WTC11 (cell line): ENCODE data around the gene TTLL5. TPM values are rescaled to one million over a fixed set of nuclear protein-coding genes. Genes with fewer than 3 reads are reported as not detected.

Experiments
- ATAC-seq: fragments of 200-7000 bp; cut with Tn5 transposase; 2 replicates; pipeline ENCODE4 v1.10.0; 2021; ENCODE audit warnings: mild to moderate bottlenecking, moderate library complexity
- CTCF ChIA-PET: fragments of 300-600 bp; sonication (Branson Sonifier 250); formaldehyde crosslinking; loops from one replicate; lab custom pipeline; 2021; ENCODE audit warnings: antibody characterized with exemption; lab: Charles Lee
- POLR2A ChIA-PET: fragments of 350-600 bp; sonication (Branson Sonifier 250); formaldehyde crosslinking; loops from one replicate; lab custom pipeline; 2021; ENCODE audit warnings: antibody characterized with exemption; lab: Charles Lee
- DNase-seq: peaks from one replicate; pipeline ENCODE4 v3.0.0; 2021; ENCODE audit warnings: low spot score
- H3K27ac Mint-ChIP-seq: 2 replicates; pipeline ENCODE4 v1.8.0; 2021; ENCODE audit warnings: mixed read lengths
- H3K27me3 Mint-ChIP-seq: 2 replicates; pipeline ENCODE4 v1.8.0; 2021; ENCODE audit warnings: low read depth, mild to moderate bottlenecking, moderate library complexity, mixed read lengths
- H3K36me3 Mint-ChIP-seq: 2 replicates; pipeline ENCODE4 v1.8.0; 2021; ENCODE audit warnings: mixed read lengths
- H3K4me1 Mint-ChIP-seq: 2 replicates; pipeline ENCODE4 v1.8.0; 2022; ENCODE audit warnings: mixed read lengths
- H3K4me3 Mint-ChIP-seq: 2 replicates; pipeline ENCODE4 v1.8.0; 2021; ENCODE audit warnings: mild to moderate bottlenecking, moderate library complexity, mixed read lengths
- H3K9me3 Mint-ChIP-seq: 2 replicates; pipeline ENCODE4 v1.8.0; 2021; ENCODE audit warnings: mixed read lengths
- ATF2 ChIP-seq: sonication (generic); formaldehyde crosslinking; IDR thresholded peaks from 2 replicates; pipeline ENCODE4 v1.8.1; 2022; ENCODE audit warnings: low read depth, missing genetic modification reagents, borderline replicate concordance
- CBFB ChIP-seq: sonication (generic); formaldehyde crosslinking; IDR thresholded peaks from 2 replicates; pipeline ENCODE4 v1.8.1; 2022; ENCODE audit warnings: mild to moderate bottlenecking, low read depth, missing genetic modification reagents
- CREM ChIP-seq: sonication (generic); formaldehyde crosslinking; IDR thresholded peaks from 2 replicates; pipeline ENCODE4 v1.8.1; 2022; ENCODE audit warnings: mild to moderate bottlenecking, missing genetic modification reagents, moderate library complexity
- CTCF ChIP-seq: fragments of 200-600 bp; IDR thresholded peaks from 2 replicates; pipeline ENCODE4 v1.8.0; 2022; ENCODE audit warnings: antibody characterized with exemption
- EMX1 ChIP-seq: fragments of 250-450 bp; sonication (Bioruptor Pico); IDR thresholded peaks from 2 replicates; pipeline ENCODE4 v1.8.0; 2021; ENCODE audit warnings: mild to moderate bottlenecking
- GRHL2 ChIP-seq: fragments of 250-450 bp; sonication (Bioruptor Pico); IDR thresholded peaks from 2 replicates; pipeline ENCODE4 v1.8.0; 2022; ENCODE audit warnings: mild to moderate bottlenecking, moderate library complexity; ENCODE audit not compliant: insufficient replicate concordance, severe bottlenecking
- JAZF1 ChIP-seq: fragments of 250-450 bp; sonication (Bioruptor Pico); IDR thresholded peaks from 2 replicates; pipeline ENCODE4 v1.9.0; 2021; ENCODE audit warnings: moderate library complexity, mild to moderate bottlenecking, inconsistent platforms
- MAX ChIP-seq: sonication (generic); formaldehyde crosslinking; IDR thresholded peaks from 2 replicates; pipeline ENCODE4 v1.8.0; 2022; ENCODE audit warnings: mild to moderate bottlenecking, missing genetic modification reagents
- MXD4 ChIP-seq: fragments of 250-450 bp; sonication (Bioruptor Pico); IDR thresholded peaks from 2 replicates; pipeline ENCODE4 v1.8.0; 2021; ENCODE audit warnings: mild to moderate bottlenecking, moderate library complexity, borderline replicate concordance
- SMAD3 ChIP-seq: sonication (generic); formaldehyde crosslinking; IDR thresholded peaks from 2 replicates; pipeline ENCODE4 v1.8.0; 2022; ENCODE audit warnings: missing genetic modification reagents, mild to moderate bottlenecking, borderline replicate concordance
- TP53 ChIP-seq: sonication (generic); formaldehyde crosslinking; IDR thresholded peaks from 2 replicates; pipeline ENCODE4 v1.8.1; 2023; ENCODE audit warnings: mild to moderate bottlenecking, missing genetic modification reagents
- ZNF219 ChIP-seq: sonication (generic); formaldehyde crosslinking; IDR thresholded peaks from 2 replicates; pipeline ENCODE4 v1.8.0; 2023; ENCODE audit warnings: missing genetic modification reagents, mild to moderate bottlenecking, borderline replicate concordance
- ZNF317 ChIP-seq: sonication (generic); formaldehyde crosslinking; IDR thresholded peaks from 2 replicates; pipeline ENCODE4 v1.8.1; 2023; ENCODE audit warnings: low read depth, mild to moderate bottlenecking, moderate library complexity, missing genetic modification reagents, borderline replicate concordance
- total RNA-seq: library from RNA; stranded (reverse); gene quantifications from 3 replicates; pipeline ENCODE4 v1.2.3, GENCODE V29; 2021
- TF ChIP-seq, protein P1 (sequence below): sonication (generic); formaldehyde crosslinking; conservative IDR thresholded peaks from 2 replicates; pipeline ENCODE4 v1.8.1; 2023; ENCODE audit warnings: mild to moderate bottlenecking, low read depth, missing genetic modification reagents, moderate library complexity
- TF ChIP-seq, protein P2 (sequence below): fragments of 250-450 bp; sonication (Bioruptor Pico); IDR thresholded peaks from 2 replicates; pipeline ENCODE4 v1.9.0; 2021; ENCODE audit warnings: moderate library complexity, mild to moderate bottlenecking, inconsistent platforms, borderline replicate concordance
- TF ChIP-seq, protein P3 (sequence below): fragments of 250-450 bp; sonication (Bioruptor Pico); IDR thresholded peaks from 2 replicates; pipeline ENCODE4 v1.9.0; 2021; ENCODE audit warnings: mild to moderate bottlenecking
- TF ChIP-seq, protein P4 (sequence below): sonication (generic); formaldehyde crosslinking; IDR thresholded peaks from 2 replicates; pipeline ENCODE4 v1.8.1; 2022; ENCODE audit warnings: low read depth, mild to moderate bottlenecking, moderate library complexity, missing genetic modification reagents, borderline replicate concordance

TTLL5 gene
- total RNA-seq, 1 experiment from 2014 or later = 39.6 TPM

DNA sequence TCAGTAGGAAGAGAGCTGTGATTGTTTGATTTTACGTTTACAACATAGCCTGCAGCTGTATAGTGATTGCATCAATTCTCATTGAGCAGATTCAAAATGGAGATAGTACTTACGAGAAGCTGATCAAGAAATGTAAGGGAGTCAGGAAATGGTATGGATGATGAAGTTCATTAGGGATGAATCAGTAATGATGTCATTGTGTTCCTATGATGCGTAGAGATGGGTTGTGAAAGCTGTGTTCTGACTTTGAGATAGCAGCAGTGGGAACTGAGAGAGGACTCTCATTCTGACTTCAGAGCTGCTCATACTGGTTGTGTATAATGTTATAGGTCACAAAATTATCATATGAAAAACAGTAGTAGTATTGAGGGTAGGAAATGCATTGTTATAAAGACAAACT, 44.0 kb downstream of the TTLL5 start:
- POLR2A ChIA-PET = no interaction called here
- H3K4me3 Mint-ChIP-seq = no peak overlapping the region
- CTCF ChIA-PET = interaction anchor here (0.5 to 1.1 kb wide), 4 partner anchors 127 to 276 kb away, joined by 3 to 5 read pairs (median 4); partner anchors contain the start of gene TGFB3
- no peaks in the 10 kb centered on the region for H3K9me3 Mint-ChIP-seq
- H3K4me1 Mint-ChIP-seq = no peaks in the 10 kb centered on the region
- TF ChIP-seq GRHL2 (CRISPR knock-in tag) = no peak
- TF ChIP-seq MXD4 = no peak
- no peak for TF ChIP-seq JAZF1 (CRISPR knock-in tag)
- no peak for TF ChIP-seq SMAD3
- TF ChIP-seq, protein P1, sequence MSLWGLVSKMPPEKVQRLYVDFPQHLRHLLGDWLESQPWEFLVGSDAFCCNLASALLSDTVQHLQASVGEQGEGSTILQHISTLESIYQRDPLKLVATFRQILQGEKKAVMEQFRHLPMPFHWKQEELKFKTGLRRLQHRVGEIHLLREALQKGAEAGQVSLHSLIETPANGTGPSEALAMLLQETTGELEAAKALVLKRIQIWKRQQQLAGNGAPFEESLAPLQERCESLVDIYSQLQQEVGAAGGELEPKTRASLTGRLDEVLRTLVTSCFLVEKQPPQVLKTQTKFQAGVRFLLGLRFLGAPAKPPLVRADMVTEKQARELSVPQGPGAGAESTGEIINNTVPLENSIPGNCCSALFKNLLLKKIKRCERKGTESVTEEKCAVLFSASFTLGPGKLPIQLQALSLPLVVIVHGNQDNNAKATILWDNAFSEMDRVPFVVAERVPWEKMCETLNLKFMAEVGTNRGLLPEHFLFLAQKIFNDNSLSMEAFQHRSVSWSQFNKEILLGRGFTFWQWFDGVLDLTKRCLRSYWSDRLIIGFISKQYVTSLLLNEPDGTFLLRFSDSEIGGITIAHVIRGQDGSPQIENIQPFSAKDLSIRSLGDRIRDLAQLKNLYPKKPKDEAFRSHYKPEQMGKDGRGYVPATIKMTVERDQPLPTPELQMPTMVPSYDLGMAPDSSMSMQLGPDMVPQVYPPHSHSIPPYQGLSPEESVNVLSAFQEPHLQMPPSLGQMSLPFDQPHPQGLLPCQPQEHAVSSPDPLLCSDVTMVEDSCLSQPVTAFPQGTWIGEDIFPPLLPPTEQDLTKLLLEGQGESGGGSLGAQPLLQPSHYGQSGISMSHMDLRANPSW = no peak
- TF ChIP-seq, protein P2, sequence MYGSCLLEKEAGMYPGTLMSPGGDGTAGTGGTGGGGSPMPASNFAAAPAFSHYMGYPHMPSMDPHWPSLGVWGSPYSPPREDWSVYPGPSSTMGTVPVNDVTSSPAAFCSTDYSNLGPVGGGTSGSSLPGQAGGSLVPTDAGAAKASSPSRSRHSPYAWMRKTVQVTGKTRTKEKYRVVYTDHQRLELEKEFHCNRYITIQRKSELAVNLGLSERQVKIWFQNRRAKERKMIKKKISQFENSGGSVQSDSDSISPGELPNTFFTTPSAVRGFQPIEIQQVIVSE (CRISPR knock-in tag) = no peak
- no peak for TF ChIP-seq EMX1 (CRISPR knock-in tag)
- TF ChIP-seq ATF2 (CRISPR knock-in tag) = no peak
- TF ChIP-seq, protein P3, sequence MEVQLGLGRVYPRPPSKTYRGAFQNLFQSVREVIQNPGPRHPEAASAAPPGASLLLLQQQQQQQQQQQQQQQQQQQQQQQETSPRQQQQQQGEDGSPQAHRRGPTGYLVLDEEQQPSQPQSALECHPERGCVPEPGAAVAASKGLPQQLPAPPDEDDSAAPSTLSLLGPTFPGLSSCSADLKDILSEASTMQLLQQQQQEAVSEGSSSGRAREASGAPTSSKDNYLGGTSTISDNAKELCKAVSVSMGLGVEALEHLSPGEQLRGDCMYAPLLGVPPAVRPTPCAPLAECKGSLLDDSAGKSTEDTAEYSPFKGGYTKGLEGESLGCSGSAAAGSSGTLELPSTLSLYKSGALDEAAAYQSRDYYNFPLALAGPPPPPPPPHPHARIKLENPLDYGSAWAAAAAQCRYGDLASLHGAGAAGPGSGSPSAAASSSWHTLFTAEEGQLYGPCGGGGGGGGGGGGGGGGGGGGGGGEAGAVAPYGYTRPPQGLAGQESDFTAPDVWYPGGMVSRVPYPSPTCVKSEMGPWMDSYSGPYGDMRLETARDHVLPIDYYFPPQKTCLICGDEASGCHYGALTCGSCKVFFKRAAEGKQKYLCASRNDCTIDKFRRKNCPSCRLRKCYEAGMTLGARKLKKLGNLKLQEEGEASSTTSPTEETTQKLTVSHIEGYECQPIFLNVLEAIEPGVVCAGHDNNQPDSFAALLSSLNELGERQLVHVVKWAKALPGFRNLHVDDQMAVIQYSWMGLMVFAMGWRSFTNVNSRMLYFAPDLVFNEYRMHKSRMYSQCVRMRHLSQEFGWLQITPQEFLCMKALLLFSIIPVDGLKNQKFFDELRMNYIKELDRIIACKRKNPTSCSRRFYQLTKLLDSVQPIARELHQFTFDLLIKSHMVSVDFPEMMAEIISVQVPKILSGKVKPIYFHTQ = no peak
- TF ChIP-seq, protein P4, sequence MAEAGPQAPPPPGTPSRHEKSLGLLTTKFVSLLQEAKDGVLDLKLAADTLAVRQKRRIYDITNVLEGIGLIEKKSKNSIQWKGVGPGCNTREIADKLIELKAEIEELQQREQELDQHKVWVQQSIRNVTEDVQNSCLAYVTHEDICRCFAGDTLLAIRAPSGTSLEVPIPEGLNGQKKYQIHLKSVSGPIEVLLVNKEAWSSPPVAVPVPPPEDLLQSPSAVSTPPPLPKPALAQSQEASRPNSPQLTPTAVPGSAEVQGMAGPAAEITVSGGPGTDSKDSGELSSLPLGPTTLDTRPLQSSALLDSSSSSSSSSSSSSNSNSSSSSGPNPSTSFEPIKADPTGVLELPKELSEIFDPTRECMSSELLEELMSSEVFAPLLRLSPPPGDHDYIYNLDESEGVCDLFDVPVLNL = no peak
- TF ChIP-seq ZNF317 (CRISPR knock-in tag) = no peak
- no peak for TF ChIP-seq MAX (CRISPR knock-in tag)
- TF ChIP-seq TP53 (CRISPR knock-in tag) = no peak
- no peak for TF ChIP-seq CREM
- DNase-seq = no peak
- no peak overlapping the region for H3K27ac Mint-ChIP-seq
- no peak for ATAC-seq
- H3K27me3 Mint-ChIP-seq = no peaks in the 10 kb centered on the region
- H3K36me3 Mint-ChIP-seq = peaks cover 24% of the 10 kb centered on the region

- POLR2A ChIA-PET = no interaction called here
- peak; percentile 67 for TF ChIP-seq CTCF
- no peak for TF ChIP-seq ZNF219 (CRISPR knock-in tag)
- no peak for TF ChIP-seq CBFB (CRISPR knock-in tag)
- TF ChIP-seq, protein P4 = no peak
These were observed 48.3 kb downstream of the TTLL5 start for GRCh38 chr14:75709207-75709812.

More at GRCh38 chr14:75709207-75709812, 48.3 kb downstream of the TTLL5 start:
- Mint-ChIP-seq H3K27me3 (no peaks in the 10 kb centered on the region), H3K36me3 (0 out of 2 replicates have a peak, but pooled peaks cover 3% of the 10 kb centered on the region), H3K4me3 (no peak overlapping the region), H3K4me1 (peaks cover 14% of the 10 kb centered on the region), H3K27ac (peak overlapping the region; percentile 73; the same call in 1 of the 2 replicates), H3K9me3 (no peaks in the 10 kb centered on the region)
- CTCF ChIA-PET = interaction anchor here (0.6 to 2.4 kb wide), 50 partner anchors 9 to 1024 kb away, joined by 3 to 98 read pairs (median 4); partner anchors contain the start of genes ERG28, FLVCR2, IFT43 and TGFB3
- ATAC-seq = peak; percentile 74
- peak; percentile 72 for DNase-seq
